ENCODE measurements around the gene GBX2. TPM values are rescaled to one million over a fixed set of nuclear protein-coding genes. Genes with fewer than 3 reads are reported as not detected.

GBX2 gene
- total RNA-seq, 2 donors from 2014 or later, result not detected

DNA sequence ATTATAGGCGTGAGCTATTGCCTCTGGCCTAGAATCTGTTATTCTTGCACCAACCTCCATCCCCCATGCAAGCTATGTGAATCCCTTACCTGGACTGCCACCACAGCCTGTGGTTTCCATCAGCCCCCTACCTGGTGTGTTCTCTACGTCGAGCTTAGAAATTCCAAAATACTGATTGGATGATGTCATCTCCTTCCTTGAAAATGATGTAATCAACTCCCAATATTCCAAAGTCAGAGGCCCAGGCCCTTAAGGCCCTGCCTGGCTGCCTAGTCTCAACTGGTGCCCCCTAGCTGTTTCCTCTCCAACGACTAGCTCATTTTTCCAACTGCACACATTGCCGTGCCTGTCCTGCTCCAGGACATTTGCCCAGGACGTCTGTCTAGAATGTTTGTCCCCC lies 41.3 kb upstream of the GBX2 start:
- Histone ChIP-seq H3K9me3 (peaks cover 0 to 9% (median 0%) of the 10 kb centered on the region in 3 donors), H3K4me3 (no peak overlapping the region), H3K27me3 (no peaks in the 10 kb centered on the region), H3K36me3 (replicated peaks in 1 of 2; ENCODE audit: insufficient read depth in 1 of 2, low read depth in 2 of 2) (no peaks in the 10 kb centered on the region), H3K4me1 (no peaks in the 10 kb centered on the region), H3K27ac (no peak overlapping the region)
- WGBS, 2 donors, result 44 to 46% methylated on average over 6 of the region's 6 CpGs
- DNase-seq (no peak), ATAC-seq (no peak)
- TF ChIP-seq POLR2A (IDR thresholded peaks at IDR 0.05), result no peak
- TF ChIP-seq, protein P1, sequence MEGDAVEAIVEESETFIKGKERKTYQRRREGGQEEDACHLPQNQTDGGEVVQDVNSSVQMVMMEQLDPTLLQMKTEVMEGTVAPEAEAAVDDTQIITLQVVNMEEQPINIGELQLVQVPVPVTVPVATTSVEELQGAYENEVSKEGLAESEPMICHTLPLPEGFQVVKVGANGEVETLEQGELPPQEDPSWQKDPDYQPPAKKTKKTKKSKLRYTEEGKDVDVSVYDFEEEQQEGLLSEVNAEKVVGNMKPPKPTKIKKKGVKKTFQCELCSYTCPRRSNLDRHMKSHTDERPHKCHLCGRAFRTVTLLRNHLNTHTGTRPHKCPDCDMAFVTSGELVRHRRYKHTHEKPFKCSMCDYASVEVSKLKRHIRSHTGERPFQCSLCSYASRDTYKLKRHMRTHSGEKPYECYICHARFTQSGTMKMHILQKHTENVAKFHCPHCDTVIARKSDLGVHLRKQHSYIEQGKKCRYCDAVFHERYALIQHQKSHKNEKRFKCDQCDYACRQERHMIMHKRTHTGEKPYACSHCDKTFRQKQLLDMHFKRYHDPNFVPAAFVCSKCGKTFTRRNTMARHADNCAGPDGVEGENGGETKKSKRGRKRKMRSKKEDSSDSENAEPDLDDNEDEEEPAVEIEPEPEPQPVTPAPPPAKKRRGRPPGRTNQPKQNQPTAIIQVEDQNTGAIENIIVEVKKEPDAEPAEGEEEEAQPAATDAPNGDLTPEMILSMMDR (IDR thresholded peaks at IDR 0.05), result no peak
- intact Hi-C loops (cut with DNase I), result no loop called here

DNA sequence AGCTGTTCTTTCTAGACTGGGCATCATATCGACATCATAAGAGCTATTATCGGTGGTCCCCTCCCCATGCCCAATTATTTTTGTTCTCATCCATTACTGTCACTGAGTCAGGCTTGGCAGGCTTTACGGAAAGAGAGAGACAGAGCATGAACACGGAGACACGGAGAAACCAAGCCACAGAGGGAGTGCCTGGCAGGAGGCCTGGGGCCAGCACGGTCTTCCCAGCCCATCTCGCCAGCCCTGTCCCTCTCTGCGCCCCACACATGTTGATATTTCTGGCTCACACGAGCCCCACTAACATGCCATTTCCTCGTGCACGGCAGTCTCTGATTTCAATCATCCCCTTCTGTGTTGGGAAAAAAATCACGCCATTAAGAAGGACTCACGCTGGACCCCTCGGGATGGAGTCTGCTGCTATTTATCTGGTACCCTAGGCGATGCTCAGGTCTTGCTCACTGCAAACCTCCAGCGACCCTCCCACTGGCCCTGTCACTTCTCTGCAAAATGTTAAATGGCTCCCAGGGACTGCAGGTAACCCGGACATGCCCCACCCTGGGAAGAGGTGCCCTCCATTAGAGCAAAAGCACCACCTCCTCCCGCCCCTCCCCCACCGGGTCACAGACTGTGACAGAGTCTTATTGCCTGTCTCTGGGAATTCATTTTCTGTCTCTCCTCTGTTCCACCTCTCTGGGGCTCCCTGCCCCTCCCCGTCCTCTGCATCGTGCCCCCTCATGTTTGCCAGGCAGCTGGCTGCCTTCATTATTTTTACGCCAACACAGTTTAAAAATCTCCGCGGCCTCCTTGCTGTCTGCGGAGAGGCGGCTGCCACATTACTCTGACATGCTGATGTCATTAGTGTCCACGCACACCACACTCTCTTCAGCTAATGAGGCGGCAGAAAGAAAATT lies 40.1 kb upstream of the GBX2 start:
- ATAC-seq, result no peak
- TF ChIP-seq, protein P1 (IDR thresholded peaks at IDR 0.05), result no peak
- no peak for TF ChIP-seq POLR2A (IDR thresholded peaks at IDR 0.05)
- no peak for DNase-seq
- Histone ChIP-seq H3K36me3 (replicated peaks in 1 of 2; ENCODE audit: insufficient read depth in 1 of 2, low read depth in 2 of 2) (no peaks in the 10 kb centered on the region), H3K9me3 (peaks cover 0 to 9% (median 0%) of the 10 kb centered on the region in 3 donors), H3K27me3 (no peaks in the 10 kb centered on the region), H3K4me1 (no peaks in the 10 kb centered on the region), H3K4me3 (no peak overlapping the region), H3K27ac (no peak overlapping the region)
- intact Hi-C loops (cut with DNase I), result no loop called here
- WGBS, 2 donors, result 56 to 66% methylated on average over 25 to 28 of the region's 28 CpGs

DNA sequence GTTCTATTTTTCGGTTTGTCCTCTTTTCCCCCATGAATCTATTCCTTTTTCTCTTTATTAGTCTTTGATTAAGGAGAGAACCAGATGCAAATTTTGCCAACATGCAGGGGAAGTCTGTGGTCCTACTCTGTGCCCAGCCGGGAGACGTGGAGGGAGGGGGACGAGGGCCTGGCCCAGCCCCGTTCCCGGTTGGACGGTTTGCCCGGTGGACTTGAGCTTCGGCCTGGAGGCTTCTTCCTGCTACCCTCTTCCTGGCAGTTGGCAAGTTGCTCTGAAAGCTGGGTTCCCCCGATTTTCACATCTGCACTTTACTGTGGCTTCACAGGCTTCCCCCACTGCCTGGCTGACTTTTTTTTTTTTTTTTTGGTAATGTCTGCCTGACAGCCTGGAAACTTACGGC lies 39.3 kb upstream of the GBX2 start:
- ATAC-seq, result no peak

DNA sequence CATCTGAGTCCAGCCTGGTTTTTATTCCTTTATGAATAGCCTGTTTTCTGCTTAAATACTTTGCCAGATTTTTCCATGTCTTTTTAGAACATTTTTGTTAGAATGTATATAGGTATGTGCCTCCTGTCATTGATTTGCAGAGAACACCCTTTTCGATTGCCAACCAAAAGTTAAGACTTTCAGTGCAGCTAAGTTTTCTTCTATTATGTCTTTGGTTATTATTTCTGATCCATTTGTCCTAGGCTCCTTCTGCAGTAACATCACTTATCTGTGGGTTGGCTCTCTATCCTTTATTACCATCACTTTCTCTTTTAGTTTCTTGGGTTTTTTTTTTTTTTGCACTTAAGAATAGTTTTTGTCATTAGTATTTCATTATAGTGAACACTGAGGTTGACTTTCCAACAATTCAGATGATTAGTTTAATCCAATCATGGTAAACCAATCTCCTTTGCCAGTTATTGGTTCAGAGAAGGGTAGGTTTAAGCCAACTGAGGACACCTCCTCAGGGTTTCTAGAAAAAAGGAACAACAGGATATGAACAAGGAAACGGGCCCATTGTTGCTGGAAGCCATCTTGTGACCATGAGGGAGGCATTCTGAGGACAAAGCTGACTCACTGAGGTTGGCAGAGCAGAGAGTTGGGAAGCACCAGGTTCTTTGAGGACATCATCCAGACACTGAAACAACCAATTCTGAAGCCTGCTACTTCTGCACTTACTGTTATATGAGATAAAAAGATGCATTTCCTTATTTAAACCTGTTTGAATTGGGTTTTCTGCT lies 37.9 kb upstream of the GBX2 start:
- DNase-seq (no peak), ATAC-seq (no peak)
- H3K27ac ChIP-seq, result no peak overlapping the region
- H3K4me3 ChIP-seq, result no peak overlapping the region
- H3K9me3 ChIP-seq, result peaks cover 0 to 9% (median 0%) of the 10 kb centered on the region in 3 donors
- WGBS, 2 donors, result 45 to 61% methylated on average over 2 of the region's 2 CpGs
- no peaks in the 10 kb centered on the region for H3K4me1 ChIP-seq
- no peaks in the 10 kb centered on the region for H3K36me3 ChIP-seq (replicated peaks in 1 of 2; ENCODE audit: insufficient read depth in 1 of 2, low read depth in 2 of 2)
- TF ChIP-seq, protein P1 (IDR thresholded peaks at IDR 0.05), result no peak
- no peak for TF ChIP-seq POLR2A (IDR thresholded peaks at IDR 0.05)
- intact Hi-C loops (cut with DNase I), result no loop called here
- no peaks in the 10 kb centered on the region for H3K27me3 ChIP-seq

More for the DNA sequence above, 39.3 kb upstream of the GBX2 start:
- no peaks in the 10 kb centered on the region for H3K36me3 ChIP-seq (replicated peaks in 1 of 2; ENCODE audit: insufficient read depth in 1 of 2, low read depth in 2 of 2)
- no peaks in the 10 kb centered on the region for H3K27me3 ChIP-seq
- H3K9me3 ChIP-seq, result peaks cover 0 to 9% (median 0%) of the 10 kb centered on the region in 3 donors
- no peak overlapping the region for H3K4me3 ChIP-seq
- TF ChIP-seq POLR2A (IDR thresholded peaks at IDR 0.05), result no peak
- TF ChIP-seq, protein P1 (IDR thresholded peaks at IDR 0.05), result no peak
- WGBS, 2 donors, result 73 to 85% methylated on average over 11 of the region's 11 CpGs
- H3K27ac ChIP-seq, result no peak overlapping the region
- H3K4me1 ChIP-seq, result no peaks in the 10 kb centered on the region
- intact Hi-C loops (cut with DNase I), result no loop called here
- no peak for DNase-seq
